ENCODE measurements around the gene KCND3. TPM values are rescaled to one million over a fixed set of nuclear protein-coding genes. Genes with fewer than 3 reads are reported as not detected.

The KCND3 gene
- total and polyA plus RNA-seq, 2 of the 4 experiments (the other 2 are of a cell fraction): under 0.01 to 0.03 TPM

GRCh38 chr1:111811891-111812290 lies 177.6 kb downstream of the KCND3 start:
- no peak overlapping the region for H3K9ac ChIP-seq (ENCODE audit: low read depth, low read length)
- no peak overlapping the region for H2BK120ac ChIP-seq (ENCODE audit: low read depth, low read length)
- H2BK20ac ChIP-seq (ENCODE audit: low read depth, low read length): no peak overlapping the region
- H3K4me1 ChIP-seq (ENCODE audit: control insufficient read depth, insufficient read depth, low read length): no peaks in the 10 kb centered on the region
- no peak overlapping the region for H2AK5ac ChIP-seq (ENCODE audit: low read depth, low read length)
- no peak overlapping the region for H3K4me2 ChIP-seq (ENCODE audit: low read depth, low read length)
- TF ChIP-seq CTCF (conservative IDR thresholded peaks at IDR 0.05; ENCODE audit: low read depth, low read length) (no peak), SMC3 (IDR thresholded peaks at IDR 0.05; ENCODE audit: low read depth, low read length) (no peak), RAD21 (IDR thresholded peaks at IDR 0.05; ENCODE audit: low read length) (no peak), MAZ (IDR thresholded peaks at IDR 0.05; ENCODE audit: borderline replicate concordance, low read depth, low read length) (no peak), POLR2A (IDR thresholded peaks at IDR 0.05; ENCODE audit: low read depth, low read length) (no peak), USF2 (IDR thresholded peaks at IDR 0.05; ENCODE audit: low read depth, low read length) (no peak), CHD1 (IDR thresholded peaks at IDR 0.05; ENCODE audit: low read depth, low read length) (no peak), NFE2L2 (IDR thresholded peaks at IDR 0.05; ENCODE audit: low read depth, low read length) (no peak), CEBPB (IDR thresholded peaks at IDR 0.05; ENCODE audit: low read depth, low read length) (no peak), FOS (IDR thresholded peaks at IDR 0.05; ENCODE audit: low read depth, low read length) (no peak), MAFK (IDR thresholded peaks at IDR 0.05; ENCODE audit: low read depth, low read length) (no peak), RCOR1 (IDR thresholded peaks at IDR 0.05; ENCODE audit: insufficient replicate concordance, low read length) (no peak), RFX5 (IDR thresholded peaks at IDR 0.05; ENCODE audit: low read depth, low read length) (no peak), MXI1 (IDR thresholded peaks at IDR 0.05; ENCODE audit: borderline replicate concordance, low read depth, low read length) (no peak)
- H3K4me3 ChIP-seq (ENCODE audit: insufficient read depth, low read depth, low read length): no peak overlapping the region
- H3K14ac ChIP-seq (replicated peaks; ENCODE audit: low read depth, low read length): no peak overlapping the region
- DNase-seq (no peak), ATAC-seq (ENCODE audit: low read depth) (no peak)
- no peak overlapping the region for H2AFZ ChIP-seq (replicated peaks; ENCODE audit: low read length, poor library complexity)
- no TSS peak for BruUV-seq (replicated peaks)
- H3K9me3 ChIP-seq (ENCODE audit: control insufficient read depth, insufficient read depth, low read length): no peaks in the 10 kb centered on the region
- H2BK15ac ChIP-seq (ENCODE audit: low read depth, low read length): no peak overlapping the region
- H3K56ac ChIP-seq (ENCODE audit: extremely low read depth, insufficient read depth, low read length): no peak overlapping the region
- no peaks in the 10 kb centered on the region for H3K9me1 ChIP-seq (ENCODE audit: insufficient read depth, low read length)
- dilution Hi-C loops (cut with HindIII; ENCODE audit: low sequenced_read_pairs, unreplicated experiment) (no loop called here), intact Hi-C loops (cut with micrococcal nuclease) (no loop called here), in situ Hi-C loops (cut with MboI; ENCODE audit: low sequenced_read_pairs) (no loop called here)
- 58% methylated on average over 2 of the region's 10 CpGs; no CpG with 5 or more reads in 1 of the 2 experiments for WGBS, 2 experiments (ENCODE audit: extremely low coverage in 2 of 2, insufficient read length in 1 of 2)
- no peak overlapping the region for H4K91ac ChIP-seq (ENCODE audit: insufficient read depth, low read depth, low read length)
- ChIA-PET CTCF (no interaction called here), POLR2A (ENCODE audit: unreplicated experiment) (no interaction called here)
- H4K20me1 ChIP-seq (ENCODE audit: insufficient read depth, low read length): no peaks in the 10 kb centered on the region
- H3K23ac ChIP-seq (ENCODE audit: low read depth, low read length): no peak overlapping the region
- no peak overlapping the region for H3K18ac ChIP-seq (ENCODE audit: low read depth, low read length)
- no peak overlapping the region for H2AK9ac ChIP-seq (replicated peaks; ENCODE audit: low read depth, low read length, poor library complexity)
- peaks cover 18% of the 10 kb centered on the region for H3K27me3 ChIP-seq (ENCODE audit: control insufficient read depth, insufficient read depth, low read length)
- no peaks in the 10 kb centered on the region for H3K36me3 ChIP-seq (ENCODE audit: control insufficient read depth, insufficient read depth, low read length)
- no peaks in the 10 kb centered on the region for H3K79me1 ChIP-seq (ENCODE audit: low read depth in 1 of 2, low read length in 2 of 2)
- no peak overlapping the region for H3K4ac ChIP-seq (ENCODE audit: low read depth, low read length)
- H4K8ac ChIP-seq (ENCODE audit: low read depth in 2 of 2, low read length in 2 of 2): no peak overlapping the region
- H2BK5ac ChIP-seq (ENCODE audit: low read depth, low read length, poor library complexity, severe bottlenecking): no peak overlapping the region
- no peak overlapping the region for H3K27ac ChIP-seq (ENCODE audit: insufficient read depth, low read length)
- H4K5ac ChIP-seq (ENCODE audit: low read depth, low read length): no peak overlapping the region

All from IMR-90 (cell line).